Epithelial cell of prostate (primary cell): Measurements from ENCODE around the gene ARL10.
A peak's percentile ranks its signal among the peaks of the same experiment; 100 is the strongest.

Source experiments
- DNase-seq: peaks from one replicate; pipeline ENCODE4 v3.0.0-alpha.2; 2011; ENCODE audit warnings: low read depth, low spot score
- H3K27ac ChIP-seq: fragments of 450-650 bp; 2 replicates; pipeline ENCODE4 v1.5.1; 2017; ENCODE audit warnings: mild to moderate bottlenecking

Gene ARL10

DNA sequence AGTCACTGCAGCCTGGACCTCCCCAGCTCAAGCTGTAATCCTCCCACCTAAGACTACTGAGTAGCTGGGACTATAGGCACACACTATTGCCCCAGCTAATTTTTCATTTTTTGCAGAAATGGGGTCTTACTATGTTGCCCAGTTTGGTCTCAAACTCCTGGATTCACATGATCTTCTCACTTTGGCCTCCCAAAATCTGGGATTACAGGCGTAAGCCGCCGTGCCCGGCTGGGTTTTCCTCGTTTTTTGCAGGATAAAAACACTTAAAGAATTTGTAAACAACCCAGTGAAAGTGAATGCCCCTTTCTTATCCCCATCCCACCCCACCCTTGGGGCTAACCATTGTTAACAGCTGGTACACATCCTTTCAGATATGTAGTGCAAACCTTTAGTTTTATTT lies 43.3 kb downstream of the ARL10 start:
- DNase-seq: no peak
- no peak overlapping the region for H3K27ac ChIP-seq

DNA sequence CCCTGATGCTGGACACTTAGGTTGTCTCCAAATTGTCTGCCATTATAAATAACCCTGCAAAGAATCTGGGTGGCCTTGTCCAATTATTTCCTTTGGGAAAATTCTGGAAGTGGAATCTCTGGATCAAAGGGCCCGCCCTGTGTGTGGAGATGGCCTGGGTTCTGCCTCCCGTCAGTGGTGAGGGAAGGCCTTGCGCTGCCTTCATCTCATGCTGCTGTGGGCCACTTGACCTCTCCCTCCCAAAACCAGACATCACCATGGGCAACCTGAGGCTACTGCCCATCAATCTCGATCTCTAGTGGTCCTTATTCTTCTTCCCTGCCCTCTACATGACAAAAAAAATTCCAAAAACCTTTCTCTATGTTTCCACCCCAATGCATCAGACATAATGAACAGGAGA lies 44.5 kb downstream of the ARL10 start:
- H3K27ac ChIP-seq: peak overlapping the region; percentile 98
- no peak for DNase-seq

- H3K27ac ChIP-seq: peak overlapping the region; percentile 98
- DNase-seq: no peak
Measured at GRCh38 chr5:176410486-176411180, 45.3 kb downstream of the ARL10 start.

GRCh38 chr5:176412517-176413254 lies 47.4 kb downstream of the ARL10 start:
- no peak for DNase-seq
- peak overlapping the region; percentile 98 for H3K27ac ChIP-seq

DNA sequence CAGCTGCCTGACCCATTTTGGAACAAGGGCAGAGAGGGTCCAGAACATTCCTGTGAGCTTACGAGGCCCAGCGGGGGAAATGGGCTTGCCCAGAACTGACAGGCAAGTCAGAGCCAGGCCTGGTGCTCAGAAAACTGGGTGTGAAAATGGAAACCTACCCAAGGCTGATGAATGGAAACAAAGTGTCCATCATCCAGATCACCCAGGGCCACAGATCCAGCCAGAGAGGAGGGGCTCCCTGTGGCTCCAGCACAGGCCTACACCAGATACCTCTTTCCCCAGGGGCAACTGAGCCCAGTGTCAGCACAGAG lies 47.9 kb downstream of the ARL10 start:
- H3K27ac ChIP-seq: peak overlapping the region; percentile 98
- no peak for DNase-seq

DNA sequence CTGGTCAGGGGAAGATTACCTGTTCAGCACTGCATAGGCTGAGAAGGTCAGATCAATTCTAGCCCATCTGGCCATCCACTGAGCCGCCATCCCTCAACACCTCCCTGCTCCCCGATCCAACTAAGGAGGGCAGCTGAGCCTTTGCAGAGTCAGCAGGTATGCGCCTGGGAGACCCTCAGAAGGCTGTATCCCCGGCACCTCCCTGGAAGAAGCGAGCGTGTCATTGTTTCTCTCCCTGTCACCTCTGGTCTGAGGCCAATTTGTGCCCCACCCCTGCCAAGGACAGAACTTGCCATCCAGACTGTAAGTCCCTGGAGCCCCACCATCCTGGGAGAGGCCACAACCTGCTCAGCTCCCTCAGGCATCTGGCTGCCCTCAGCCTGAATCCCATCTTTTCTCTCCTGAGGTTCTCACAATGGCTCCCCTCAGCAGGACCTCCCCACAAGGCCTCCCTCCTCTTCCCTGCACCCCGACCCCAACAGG lies 48.5 kb downstream of the ARL10 start:
- H3K27ac ChIP-seq: peak overlapping the region; percentile 98
- no peak for DNase-seq

DNA sequence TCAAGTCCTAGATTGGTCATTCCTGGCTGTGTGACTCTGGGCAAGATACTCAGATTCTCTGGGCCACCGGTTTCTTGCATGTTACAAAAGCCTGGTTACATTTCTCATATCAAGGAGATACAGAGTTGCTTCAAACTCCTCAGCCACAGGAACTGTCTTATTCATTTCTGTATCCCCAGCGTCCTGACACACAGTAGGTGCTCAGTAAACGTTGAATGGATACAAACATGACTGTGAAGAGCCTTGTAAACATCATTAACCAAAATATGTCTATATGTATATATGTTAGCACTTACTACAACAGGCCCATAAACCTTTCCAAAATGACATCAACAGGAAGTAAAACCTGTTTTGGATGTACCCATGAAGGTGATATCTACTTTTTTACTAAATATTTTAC lies 49.4 kb downstream of the ARL10 start:
- no peak for DNase-seq
- peak overlapping the region; percentile 98 for H3K27ac ChIP-seq

DNA sequence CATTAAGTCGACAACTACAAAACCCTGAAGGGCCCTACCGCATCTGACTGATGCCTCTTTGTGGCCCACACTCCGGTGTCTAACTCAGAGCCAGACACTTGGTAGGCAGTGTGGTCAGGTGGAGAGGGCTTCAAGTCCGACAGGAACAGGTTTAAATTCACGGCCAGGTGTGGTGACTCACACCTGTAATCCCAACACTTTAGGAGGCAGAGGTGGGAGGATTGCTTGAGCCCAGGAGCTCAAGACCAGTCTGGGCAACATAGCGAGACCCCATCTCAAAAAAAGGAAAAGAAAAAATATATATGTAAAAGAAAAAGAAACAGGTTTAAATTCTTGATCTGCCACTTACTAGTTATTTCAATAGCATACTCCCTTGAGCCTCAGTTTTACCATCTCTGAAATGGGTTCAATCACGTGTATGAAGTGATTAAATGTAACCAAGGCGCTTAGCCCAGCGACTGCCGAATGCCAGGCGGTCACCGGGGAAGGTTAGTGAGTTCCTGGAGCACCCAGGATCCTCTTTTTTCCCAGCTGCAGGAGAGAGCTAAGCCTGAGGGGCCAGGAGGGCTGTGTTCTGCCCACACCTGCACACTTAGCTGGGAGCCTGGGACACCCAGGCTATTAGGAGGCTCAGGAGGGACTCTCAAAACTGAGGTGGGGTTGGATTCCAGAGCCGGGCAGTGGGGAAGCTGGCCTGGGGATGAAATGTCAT lies 50.1 kb downstream of the ARL10 start:
- DNase-seq: no peak
- peak overlapping the region; percentile 98 for H3K27ac ChIP-seq

- peak; percentile 59 for DNase-seq
- H3K27ac ChIP-seq: peak within 1 kb of the TSS; percentile 98
Measured at GRCh38 chr5:176415952-176416924, 51.0 kb downstream of the ARL10 start, which contains the start of gene CLTB. TSS of gene CLTB (minus strand) at chr5:176416539. CDS start at chr5:176416363, 176 bp downstream.

DNA sequence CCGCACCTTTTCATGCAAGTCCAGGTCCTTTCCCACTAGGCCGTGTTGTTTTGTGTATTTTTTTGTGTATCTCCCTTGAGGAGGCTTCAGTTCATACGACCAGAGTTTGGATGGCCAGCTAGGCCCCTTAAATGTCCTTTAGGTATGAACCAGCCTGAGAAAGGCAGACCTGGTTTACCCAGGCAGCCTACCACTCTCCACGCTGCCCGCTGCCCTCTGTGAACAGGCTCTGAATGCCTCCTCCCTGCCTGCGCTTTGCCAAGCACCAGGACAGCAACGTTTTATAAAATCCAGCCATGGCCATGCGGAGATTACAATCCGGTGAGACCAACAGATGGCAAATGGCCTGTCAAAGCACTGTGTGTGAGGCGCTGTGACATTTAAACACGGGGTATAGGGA lies 51.7 kb downstream of the ARL10 start:
- H3K27ac ChIP-seq: peak overlapping the region; percentile 98
- DNase-seq: no peak

- H3K27ac ChIP-seq: peak overlapping the region; percentile 98
- DNase-seq: peak; percentile 94
Measured at GRCh38 chr5:176418251-176418650, 53.0 kb downstream of the ARL10 start.

- no peak for DNase-seq
- H3K27ac ChIP-seq: no peak overlapping the region
Measured at GRCh38 chr5:176420086-176420485, 54.8 kb downstream of the ARL10 start.

DNA sequence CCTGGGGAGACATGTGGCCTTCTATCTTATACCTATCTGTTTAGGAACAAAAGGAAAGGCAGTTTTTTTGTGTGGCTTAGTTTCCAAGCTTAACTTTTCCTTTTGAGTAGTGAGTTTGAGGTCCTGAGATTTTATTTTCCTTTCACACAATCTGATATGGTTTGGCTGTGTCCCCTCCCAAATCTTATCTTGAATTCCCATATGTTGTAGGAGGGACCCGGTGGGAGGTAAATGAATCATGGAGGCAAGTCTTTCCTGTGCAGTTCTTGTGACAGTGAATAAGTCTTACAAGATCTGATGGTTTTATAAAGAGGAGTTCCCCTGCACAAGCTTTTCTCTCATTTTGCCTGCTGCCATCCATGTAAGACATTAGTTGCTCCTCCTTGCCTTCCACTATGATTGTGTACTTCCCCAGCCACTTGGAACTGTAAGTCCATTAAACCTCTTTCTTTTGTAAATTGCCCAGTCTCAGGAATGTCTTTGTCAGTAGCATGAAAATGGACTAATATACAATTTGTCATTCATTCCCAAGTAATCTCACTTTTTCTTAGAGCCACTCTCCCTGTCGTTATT lies 55.8 kb downstream of the ARL10 start:
- no peak overlapping the region for H3K27ac ChIP-seq
- DNase-seq: no peak

GRCh38 chr5:176424181-176424580 lies 58.9 kb downstream of the ARL10 start:
- H3K27ac ChIP-seq: no peak overlapping the region
- DNase-seq: no peak

DNA sequence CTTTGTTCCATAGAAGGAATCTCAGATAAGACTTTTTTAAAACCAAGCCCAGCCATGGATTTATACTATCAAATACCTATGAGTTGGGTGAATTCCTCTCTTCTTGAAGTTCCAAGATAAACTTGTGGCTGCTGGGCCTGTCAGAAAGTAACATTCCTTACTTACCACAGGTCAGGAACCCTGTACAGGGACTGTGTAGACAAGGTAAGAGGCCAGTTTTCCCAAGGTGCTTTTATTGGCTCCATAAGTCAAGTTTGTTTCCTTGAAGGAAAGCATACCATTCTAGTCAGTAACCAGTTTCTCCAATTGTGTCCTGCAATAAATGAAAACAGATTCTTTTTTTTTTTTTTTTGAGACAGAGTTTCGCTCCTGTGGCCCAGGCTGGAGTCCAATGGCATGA lies 59.9 kb downstream of the ARL10 start:
- H3K27ac ChIP-seq: peak overlapping the region; percentile 18
- DNase-seq: no peak

DNA sequence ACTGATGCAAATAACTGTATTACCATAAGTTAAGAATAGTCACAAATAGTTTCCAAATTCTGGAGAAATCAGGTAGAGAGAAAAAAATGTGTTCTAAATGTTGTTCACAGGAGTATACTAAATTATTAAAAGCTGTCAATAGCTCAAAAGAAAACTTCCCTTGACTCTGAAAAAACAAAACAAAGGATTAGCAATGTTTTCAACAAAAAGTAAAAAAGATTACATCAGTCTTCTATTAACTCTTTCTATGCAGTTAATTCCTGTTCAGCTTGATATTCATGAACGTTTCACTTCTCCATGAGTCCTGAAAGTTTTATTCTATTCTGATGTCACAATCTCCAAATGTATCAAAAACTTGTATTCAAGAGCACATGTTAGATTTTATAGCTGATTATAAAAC lies 60.5 kb downstream of the ARL10 start:
- DNase-seq: no peak
- peak overlapping the region; percentile 18 for H3K27ac ChIP-seq

DNA sequence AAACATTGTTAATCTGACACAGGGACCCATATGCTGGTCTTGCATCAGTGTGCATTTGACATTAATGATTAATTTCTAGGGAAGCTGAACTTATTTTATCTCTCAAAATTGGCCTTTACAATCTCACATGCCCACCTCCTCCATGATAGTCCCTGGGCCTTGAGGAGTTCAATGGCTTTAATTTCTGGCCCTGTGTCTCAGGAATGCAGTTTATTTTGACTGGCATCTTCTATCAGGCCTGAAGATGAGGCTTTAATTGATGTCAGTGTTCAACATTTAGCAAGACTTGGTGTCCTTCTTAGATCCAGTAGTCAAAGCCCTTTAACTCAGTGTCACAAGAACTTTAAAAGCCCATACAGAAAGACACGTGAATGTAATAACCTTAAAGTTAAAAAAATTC lies 61.6 kb downstream of the ARL10 start:
- H3K27ac ChIP-seq: no peak overlapping the region
- no peak for DNase-seq

GRCh38 chr5:176427971-176428370 lies 62.7 kb downstream of the ARL10 start:
- H3K27ac ChIP-seq: no peak overlapping the region
- no peak for DNase-seq

GRCh38 chr5:176429972-176430371 lies 64.7 kb downstream of the ARL10 start:
- DNase-seq: no peak
- H3K27ac ChIP-seq: no peak overlapping the region
